ENCODE data around the gene REXO4.

- TF ChIP-seq CTCF (IDR thresholded peaks at IDR 0.05) (no peak), POLR2AphosphoS5 (IDR thresholded peaks at IDR 0.05) (no peak), POLR2A (IDR thresholded peaks at IDR 0.05) (no peak), EP300 (IDR thresholded peaks at IDR 0.05) (no peak)
Measured at GRCh38 chr9:133467101-133467500, 49.3 kb upstream of the REXO4 start.

All from sigmoid colon (tissue), 4 donors.